Lung (tissue), 12 donors: ENCODE results near the gene KRTCAP3. TPM values are rescaled to one million over a fixed set of nuclear protein-coding genes. Genes with fewer than 3 reads are reported as not detected.
"Not testable (repeated sequence)": the region's sequence is repeated elsewhere in the genome, so short reads cannot be mapped to it uniquely, and the experiment has no call there.

ENCODE experiments used
- ATAC-seq: fragments of 200-7000 bp; cut with Tn5 transposase; one replicate; pipeline ENCODE4 v1.9.1; 2020; ENCODE audit warnings: moderate number of reproducible peaks; ENCODE audit not compliant: insufficient read depth, low FRiP score
- DNase-seq, 3 donors: peaks; one replicate each; pipeline ENCODE4 v3.0.0-alpha.2; 2013 to 2017
- H3K27ac ChIP-seq, 2 donors: one replicate each; pipeline ENCODE4 v1.5.1; 2013; ENCODE audit warnings: mild to moderate bottlenecking in 2 of 2, moderate library complexity in 2 of 2, control low read depth in 1 of 2, inconsistent platforms in 1 of 2, low read depth in 1 of 2, low read length in 1 of 2
- H3K27me3 ChIP-seq, 3 donors: one replicate each; pipeline ENCODE4 v1.5.1; 2013; ENCODE audit warnings: low read length in 2 of 3; ENCODE audit not compliant: control insufficient read depth in 3 of 3, insufficient read depth in 3 of 3
- H3K36me3 ChIP-seq, 4 donors: one replicate each; pipeline ENCODE4 v1.5.1; 2013; ENCODE audit warnings: low read length in 4 of 4, mild to moderate bottlenecking in 1 of 4, moderate library complexity in 1 of 4; ENCODE audit not compliant: control insufficient read depth in 4 of 4, insufficient read depth in 4 of 4
- H3K4me1 ChIP-seq, 5 donors: one replicate each; pipeline ENCODE4 v1.5.1; 2013; ENCODE audit warnings: low read length in 5 of 5, mild to moderate bottlenecking in 2 of 5, moderate library complexity in 1 of 5; ENCODE audit not compliant: control insufficient read depth in 5 of 5, insufficient read depth in 5 of 5
- H3K4me3 ChIP-seq: one replicate; pipeline ENCODE4 v1.5.1; 2013; ENCODE audit warnings: mild to moderate bottlenecking, control low read depth, moderate library complexity
- H3K9ac ChIP-seq, 2 donors: one replicate each; pipeline ENCODE4 v1.5.1; 2013; ENCODE audit warnings: low read length in 2 of 2, control low read depth in 1 of 2; ENCODE audit not compliant: insufficient read depth in 1 of 2
- H3K9me3 ChIP-seq, 4 donors: one replicate each; pipeline ENCODE4 v1.5.1; 2013; ENCODE audit warnings: low read length in 3 of 4, mild to moderate bottlenecking in 1 of 4, moderate library complexity in 1 of 4; ENCODE audit not compliant: control insufficient read depth in 4 of 4, insufficient read depth in 3 of 4
- WGBS, 2 donors: extraction: QIAGEN DNeasy Blood & Tissue Kit; methylation state at CpG; one replicate each; pipeline ENCODE4 v1.1.7; 2013; 5-methylcytosine and 5-hydroxymethylcytosine counted together
- polyA plus RNA-seq, 2 donors: library from polyadenylated mRNA; stranded (reverse); fragments of 200-250 nt; gene quantifications; one replicate each; pipeline ENCODE4 v1.2.1, GENCODE V29; 2013
- total RNA-seq, 2 donors: library from RNA; depleted of rRNA in 1 of 2; stranded (reverse); fragments of >200 nt in 1 of 2; gene quantifications; one replicate each; pipeline ENCODE4 v1.2.1, GENCODE V29; 2014 to 2021
- TF ChIP-seq, protein P1 (sequence below): IDR thresholded peaks from 2 replicates; pipeline ENCODE4 v1.5.1; 2012; ENCODE audit warnings: mild to moderate bottlenecking; ENCODE audit errors: control extremely low read depth, extremely low read depth
- donor health status: control.
- donor health status: control.
- donor health status: Bipolar disorder and iron deficiency.
- donor health status: healthy.
- donor health status: DM: yes; HTN: yes; CAD: no.

Gene KRTCAP3
- total and polyA plus RNA-seq, 4 donors: 13.6 to 50.2 (median 37.7) TPM

DNA sequence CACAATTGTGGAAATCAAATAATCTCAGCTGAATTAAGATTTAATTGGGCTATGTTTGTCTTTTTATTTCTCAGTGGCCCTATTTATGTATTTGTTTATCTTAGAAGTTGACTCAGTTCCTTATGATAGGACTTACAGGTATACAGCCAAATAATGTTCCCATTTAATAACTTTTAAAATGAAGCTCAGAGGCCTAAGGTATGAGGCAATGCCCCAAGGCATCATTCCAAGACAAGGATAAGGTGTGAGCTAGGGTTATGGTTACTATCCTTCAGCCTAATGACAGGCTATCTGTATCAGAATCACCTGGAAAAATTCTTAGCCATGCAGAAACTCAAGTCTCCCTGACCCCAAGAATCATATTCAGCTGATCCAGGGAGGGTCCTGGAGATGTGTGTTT lies 21.2 kb upstream of the KRTCAP3 start:
- H3K27ac ChIP-seq: no peak overlapping the region
- no peak for DNase-seq
- H3K4me3 ChIP-seq: no peak overlapping the region
- no peak overlapping the region for H3K9ac ChIP-seq
- TF ChIP-seq, protein P1, sequence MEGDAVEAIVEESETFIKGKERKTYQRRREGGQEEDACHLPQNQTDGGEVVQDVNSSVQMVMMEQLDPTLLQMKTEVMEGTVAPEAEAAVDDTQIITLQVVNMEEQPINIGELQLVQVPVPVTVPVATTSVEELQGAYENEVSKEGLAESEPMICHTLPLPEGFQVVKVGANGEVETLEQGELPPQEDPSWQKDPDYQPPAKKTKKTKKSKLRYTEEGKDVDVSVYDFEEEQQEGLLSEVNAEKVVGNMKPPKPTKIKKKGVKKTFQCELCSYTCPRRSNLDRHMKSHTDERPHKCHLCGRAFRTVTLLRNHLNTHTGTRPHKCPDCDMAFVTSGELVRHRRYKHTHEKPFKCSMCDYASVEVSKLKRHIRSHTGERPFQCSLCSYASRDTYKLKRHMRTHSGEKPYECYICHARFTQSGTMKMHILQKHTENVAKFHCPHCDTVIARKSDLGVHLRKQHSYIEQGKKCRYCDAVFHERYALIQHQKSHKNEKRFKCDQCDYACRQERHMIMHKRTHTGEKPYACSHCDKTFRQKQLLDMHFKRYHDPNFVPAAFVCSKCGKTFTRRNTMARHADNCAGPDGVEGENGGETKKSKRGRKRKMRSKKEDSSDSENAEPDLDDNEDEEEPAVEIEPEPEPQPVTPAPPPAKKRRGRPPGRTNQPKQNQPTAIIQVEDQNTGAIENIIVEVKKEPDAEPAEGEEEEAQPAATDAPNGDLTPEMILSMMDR: no peak
- ATAC-seq: no peak
- H3K27me3 ChIP-seq: no peaks in the 10 kb centered on the region
- no peaks in the 10 kb centered on the region for H3K4me1 ChIP-seq
- no peaks in the 10 kb centered on the region for H3K9me3 ChIP-seq
- no peaks in the 10 kb centered on the region for H3K36me3 ChIP-seq

DNA sequence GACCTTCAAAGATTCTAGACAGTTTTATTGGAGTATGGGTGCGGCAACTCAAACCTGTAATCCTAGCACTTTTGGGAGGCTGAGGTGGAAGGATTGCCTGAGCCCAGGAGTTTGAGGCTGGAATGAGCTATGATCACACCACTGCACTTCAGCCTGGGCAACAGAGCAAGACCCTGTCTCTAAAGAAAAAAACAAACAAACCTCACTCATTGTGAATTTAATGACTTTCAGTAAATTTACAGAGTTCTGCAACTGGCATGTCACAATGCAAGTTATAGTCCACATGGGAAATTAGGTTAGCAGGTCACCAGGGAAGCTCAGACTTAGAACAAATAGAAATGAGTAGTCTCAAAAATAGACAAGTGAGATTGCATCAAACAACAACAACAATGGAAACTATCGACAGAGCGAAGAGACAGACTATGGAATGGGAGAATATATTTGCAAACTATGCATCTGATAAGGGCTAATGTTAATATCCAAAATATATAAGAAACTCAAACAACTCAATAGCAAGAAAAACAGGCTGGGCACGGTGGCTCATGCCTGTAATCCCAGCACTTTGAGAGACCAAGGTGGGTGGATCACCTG lies 20.4 kb upstream of the KRTCAP3 start:
- no peaks in the 10 kb centered on the region for H3K27me3 ChIP-seq
- TF ChIP-seq, protein P1: no peak
- H3K9me3 ChIP-seq: no peaks in the 10 kb centered on the region
- H3K9ac ChIP-seq: no peak overlapping the region
- DNase-seq: no peak
- WGBS, 2 donors: 82 to 88% methylated on average over 4 of the region's 4 CpGs
- no peak for ATAC-seq
- H3K36me3 ChIP-seq: no peaks in the 10 kb centered on the region
- H3K4me3 ChIP-seq: no peak overlapping the region
- no peak overlapping the region for H3K27ac ChIP-seq
- H3K4me1 ChIP-seq: no peaks in the 10 kb centered on the region

DNA sequence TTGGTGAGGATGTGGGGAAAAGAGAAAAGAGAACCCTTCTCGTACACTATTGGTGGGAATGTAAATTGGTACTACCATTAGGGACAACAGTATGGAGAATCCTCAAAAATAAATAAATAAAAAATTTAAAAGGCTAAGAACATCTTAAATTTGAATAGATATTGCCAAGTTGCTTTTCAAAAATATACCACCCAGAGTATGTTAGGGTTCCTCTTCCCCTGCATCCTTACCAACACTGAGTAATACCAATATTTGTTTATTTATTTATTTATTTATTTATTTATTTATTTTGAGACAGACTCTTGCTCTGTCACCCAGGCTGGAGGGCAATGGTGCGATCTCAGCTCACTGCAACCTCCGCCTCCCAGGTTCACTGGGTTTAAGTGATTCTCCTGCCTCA lies 19.2 kb upstream of the KRTCAP3 start:
- WGBS, 2 donors: 94 to 95% methylated on average over 3 of the region's 3 CpGs
- Histone ChIP-seq H3K27me3 (no peaks in the 10 kb centered on the region), H3K9ac (no peak overlapping the region), H3K36me3 (no peaks in the 10 kb centered on the region), H3K9me3 (no peaks in the 10 kb centered on the region), H3K4me1 (peaks cover 0 to 5% (median 3%) of the 10 kb centered on the region in 5 donors), H3K4me3 (no peak overlapping the region), H3K27ac (no peak overlapping the region)
- TF ChIP-seq, protein P1: no peak
- ATAC-seq (no peak), DNase-seq (no peak)

DNA sequence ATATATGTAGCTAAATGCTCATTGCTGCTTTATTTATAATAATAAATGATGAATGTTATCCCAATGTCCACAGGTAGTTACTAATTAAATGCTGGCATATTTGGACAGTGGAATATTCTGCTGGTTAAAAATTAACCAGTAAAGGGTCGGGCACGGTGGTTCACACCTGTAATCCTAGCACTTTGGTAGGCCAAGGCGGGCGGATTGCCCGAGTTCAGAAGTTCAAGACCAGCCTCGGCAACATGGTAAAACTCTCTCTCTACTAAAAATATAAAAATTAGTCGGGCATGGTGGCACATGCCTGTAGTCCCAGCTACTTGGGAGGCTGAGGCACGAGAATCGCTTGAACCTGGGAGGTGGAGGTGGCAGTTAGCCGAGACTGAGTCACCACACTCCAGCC lies 17.1 kb upstream of the KRTCAP3 start:
- WGBS, 2 donors: 90 to 93% methylated on average over 10 of the region's 10 CpGs
- H3K36me3 ChIP-seq, H3K27ac ChIP-seq, DNase-seq, H3K4me3 ChIP-seq, ATAC-seq, H3K9me3 ChIP-seq, H3K9ac ChIP-seq, H3K27me3 ChIP-seq: not testable (repeated sequence)
- H3K4me1 ChIP-seq: peaks cover 0 to 13% (median 3%) of the 10 kb centered on the region in 5 donors
